ENCODE data around the gene NUCB2.

The NUCB2 gene

GRCh38 chr11:17268902-17269301 is 7.6 kb upstream of the NUCB2 start:
- DNase-seq, result no peak

- no peak for DNase-seq
Observed at GRCh38 chr11:17272801-17273200, 3.7 kb upstream of the NUCB2 start.

- no peak for DNase-seq
Observed at GRCh38 chr11:17273211-17273610, 3.3 kb upstream of the NUCB2 start.

GRCh38 chr11:17273668-17274282 is 2.8 kb upstream of the NUCB2 start:
- DNase-seq, result no peak

GRCh38 chr11:17275400-17276235 is 921 bp upstream of the NUCB2 start:
- no peak for DNase-seq

- no peak for DNase-seq
Observed at GRCh38 chr11:17277024-17277584, 565 bp downstream of the NUCB2 start.

- no peak for DNase-seq
Observed at GRCh38 chr11:17280494-17281127, 4.1 kb downstream of the NUCB2 start.

GRCh38 chr11:17286332-17286731 is 9.8 kb downstream of the NUCB2 start:
- DNase-seq, result no peak

- DNase-seq, result no peak
Observed at GRCh38 chr11:17287058-17287457, 10.5 kb downstream of the NUCB2 start.

- DNase-seq, result no peak
Observed at GRCh38 chr11:17291710-17292109, 15.2 kb downstream of the NUCB2 start.

- no peak for DNase-seq
Observed at GRCh38 chr11:17293311-17293710, 16.8 kb downstream of the NUCB2 start.

GRCh38 chr11:17294033-17294432 is 17.5 kb downstream of the NUCB2 start:
- no peak for DNase-seq

- no peak for DNase-seq
Observed at GRCh38 chr11:17296852-17297559, 20.5 kb downstream of the NUCB2 start.

GRCh38 chr11:17298302-17298701 is 21.8 kb downstream of the NUCB2 start:
- DNase-seq, result no peak

GRCh38 chr11:17300372-17300771 is 23.8 kb downstream of the NUCB2 start:
- no peak for DNase-seq

- DNase-seq, result no peak
Observed at GRCh38 chr11:17313349-17314231, 37.1 kb downstream of the NUCB2 start.

- no peak for DNase-seq
Observed at GRCh38 chr11:17314232-17314547, 37.7 kb downstream of the NUCB2 start.

- DNase-seq, result no peak
Observed at GRCh38 chr11:17314904-17315426, 38.4 kb downstream of the NUCB2 start.

- DNase-seq, result no peak
Observed at GRCh38 chr11:17328871-17329494, 52.4 kb downstream of the NUCB2 start.

- DNase-seq, result no peak
Observed at GRCh38 chr11:17331669-17332068, 55.1 kb downstream of the NUCB2 start.
